GM12878 (cell line): Measurements from ENCODE around the gene OPRD1. TPM values are rescaled to one million over a fixed set of nuclear protein-coding genes. Genes with fewer than 3 reads are reported as not detected.

ENCODE experiments used
- ATAC-seq: fragments of 200-7000 bp; cut with Tn5 transposase; 3 replicates; pipeline ENCODE4 v1.9.1; 2020; ENCODE audit warnings: mild to moderate bottlenecking, moderate library complexity
- BruUV-seq: library from RNA; stranded (reverse); fragments of 400-500 nt; replicated peaks from 2 replicates; lab custom pipeline; 2021; lab: Mats Ljungman, UMichigan
- CTCF ChIA-PET: fragments of 300-600 bp; sonication (Branson Sonifier 250); formaldehyde crosslinking; extraction: SDS; loops from one replicate; lab custom pipeline; 2021; ENCODE audit warnings: inconsistent platforms; lab: Yijun Ruan, JAX
- POLR2A ChIA-PET: fragments of 350-600 bp; formaldehyde crosslinking; extraction: SDS; loops from one replicate; lab custom pipeline; 2021; ENCODE audit warnings: inconsistent platforms; lab: Charles Lee
- RAD21 ChIA-PET: fragments of 300-600 bp; sonication (Branson Sonifier 250); formaldehyde crosslinking; loops from one replicate; lab custom pipeline; 2023; ENCODE audit warnings: antibody characterized with exemption; ENCODE audit not compliant: unreplicated experiment; lab: Charles Lee
- SMC1A ChIA-PET: fragments of 300-600 bp; sonication (Branson Sonifier 250); formaldehyde crosslinking; loops from one replicate; lab custom pipeline; 2023; ENCODE audit not compliant: unreplicated experiment, uncharacterized antibody; lab: Charles Lee
- DNase-seq: peaks from one replicate; pipeline ENCODE4 v3.0.0-alpha.2; 2011; ENCODE audit warnings: low read depth, low spot score
- FAIRE-seq: peaks from 3 replicates; lab custom pipeline; 2011; peaks lifted over from hg19 to GRCh38; lab: Jason Lieb, UNC
- H2AFZ ChIP-seq: 2 replicates; pipeline ENCODE4 v1.6.0; 2011; ENCODE audit warnings: low read depth, low read length, control low read depth; ENCODE audit not compliant: control insufficient read depth
- H3K27ac ChIP-seq: 2 replicates; pipeline ENCODE4 v1.5.1; 2011; ENCODE audit warnings: control low read depth; ENCODE audit not compliant: control insufficient read depth, insufficient read depth
- H3K27me3 ChIP-seq, 2 experiments: replicated peaks in 1 of 2; 2 replicates each; pipeline versions ENCODE4 v1.6.0 to v1.6.1; 2011; ENCODE audit warnings: low read length in 1 of 2; ENCODE audit not compliant: control insufficient read depth in 2 of 2, insufficient read depth in 2 of 2
- H3K36me3 ChIP-seq, 2 experiments: 2 replicates each; pipeline ENCODE4 v1.5.1; 2011; ENCODE audit warnings: low read length in 1 of 2; ENCODE audit not compliant: control insufficient read depth in 2 of 2, insufficient read depth in 2 of 2
- H3K4me1 ChIP-seq: 2 replicates; pipeline ENCODE4 v1.6.1; 2011; ENCODE audit warnings: mild to moderate bottlenecking, low read length, moderate library complexity, mixed read lengths; ENCODE audit not compliant: control insufficient read depth, insufficient read depth
- H3K4me2 ChIP-seq: 2 replicates; pipeline ENCODE4 v1.6.0; 2011; ENCODE audit warnings: control low read depth; ENCODE audit not compliant: control insufficient read depth, insufficient read depth
- H3K4me3 ChIP-seq: fragments of 200-600 bp; sonication (generic); 2 replicates; pipeline ENCODE4 v1.5.1; 2016
- H3K79me2 ChIP-seq: 2 replicates; pipeline ENCODE4 v1.6.0; 2011; ENCODE audit warnings: low read length; ENCODE audit not compliant: control insufficient read depth, insufficient read depth
- H3K9ac ChIP-seq: 2 replicates; pipeline ENCODE4 v1.8.0; 2011; ENCODE audit warnings: low read length, control low read depth, mixed read lengths; ENCODE audit not compliant: control insufficient read depth, insufficient read depth
- H3K9me3 ChIP-seq: replicated peaks from 3 replicates; pipeline ENCODE4 v1.5.1; 2011; ENCODE audit warnings: mild to moderate bottlenecking, low read length; ENCODE audit not compliant: control insufficient read depth, insufficient read depth
- H4K20me1 ChIP-seq: 2 replicates; pipeline ENCODE4 v1.6.0; 2011; ENCODE audit not compliant: control insufficient read depth, insufficient read depth
- BCL11A ChIP-seq: IDR thresholded peaks from 2 replicates; pipeline ENCODE4 v1.6.1; 2011; ENCODE audit warnings: low read depth, low read length
- BMI1 ChIP-seq: fragments of 450-650 bp; IDR thresholded peaks from 2 replicates; pipeline ENCODE4 v1.6.1; 2016; ENCODE audit warnings: mild to moderate bottlenecking, moderate library complexity, borderline replicate concordance
- CHD4 ChIP-seq: fragments of 200-600 bp; sonication (generic); IDR thresholded peaks from 2 replicates; pipeline ENCODE4 v1.6.1; 2016; ENCODE audit warnings: mild to moderate bottlenecking
- EZH2 ChIP-seq: IDR thresholded peaks from 2 replicates; pipeline ENCODE4 v1.6.1; 2012; ENCODE audit warnings: low read depth, mild to moderate bottlenecking, control low read depth, inconsistent platforms, low read length, borderline replicate concordance; ENCODE audit not compliant: control insufficient read depth
- HDAC2 ChIP-seq: fragments of 200-600 bp; sonication (generic); IDR thresholded peaks from 2 replicates; pipeline ENCODE4 v1.6.1; 2017
- MEF2A ChIP-seq: IDR thresholded peaks from 2 replicates; pipeline ENCODE4 v1.6.1; 2011; ENCODE audit warnings: low read depth, mild to moderate bottlenecking, low read length, moderate library complexity; ENCODE audit not compliant: insufficient read depth
- MEF2B ChIP-seq: fragments of 450-650 bp; IDR thresholded peaks from 2 replicates; pipeline ENCODE4 v1.6.1; 2018; ENCODE audit warnings: mild to moderate bottlenecking, moderate library complexity; ENCODE audit not compliant: partially characterized antibody, poor library complexity, severe bottlenecking
- SIX5 ChIP-seq: IDR thresholded peaks from 2 replicates; pipeline ENCODE4 v1.6.1; 2011; ENCODE audit warnings: mild to moderate bottlenecking, low read depth, low read length, moderate library complexity; ENCODE audit not compliant: severe bottlenecking
- TCF3 ChIP-seq: IDR thresholded peaks from 2 replicates; pipeline ENCODE4 v1.6.1; 2012; ENCODE audit warnings: low read depth, mild to moderate bottlenecking, low read length, borderline replicate concordance; ENCODE audit not compliant: insufficient read depth
- ZBTB40 ChIP-seq: fragments of 450-650 bp; IDR thresholded peaks from 2 replicates; pipeline ENCODE4 v1.6.1; 2016; ENCODE audit warnings: mild to moderate bottlenecking, moderate library complexity, borderline replicate concordance
- ZNF384 ChIP-seq: IDR thresholded peaks from 2 replicates; pipeline ENCODE4 v1.6.1; 2012; ENCODE audit warnings: low read depth, mild to moderate bottlenecking, low read length, improper control_type of control experiment, borderline replicate concordance
- WGBS: methylation state at CpG from one replicate; pipeline ENCODE4 v1.1.6; 2016; ENCODE audit warnings: low lambda C conversion rate; ENCODE audit not compliant: insufficient replicate concordance, insufficient coverage; ENCODE audit errors: missing lambda C conversion rate; 5-methylcytosine and 5-hydroxymethylcytosine counted together
- in situ Hi-C: fragments of 300-500 bp; cut with MboI; formaldehyde crosslinking; loops from 9 replicates; pipeline ENCODE4 v1.14.3; 2018; ENCODE audit warnings: mixed read lengths
- intact Hi-C: fragments of 100-400 bp; cut with micrococcal nuclease; formaldehyde crosslinking; loops from one replicate; pipeline ENCODE4 v1.14.2; 2022; ENCODE audit not compliant: unreplicated experiment
- polyA plus RNA-seq, 11 experiments: library from polyadenylated mRNA; depleted of rRNA in 4 of 11; unstranded in 6 of 11; stranded (reverse) in 5 of 11; fragments of >200 nt; fragmentation: Nextera tagmentation in 4 of 11; fragmentation: Illumina TruSeq in 1 of 11; extraction: Ambion mirVana in 4 of 11; extraction: Trizol in 1 of 11; gene quantifications; 1 replicate in 1 of 11; 2 replicates in 10 of 11; pipeline versions ENCODE4 v1.2.1 to v1.2.3, GENCODE V29; 2011 to 2016; ENCODE audit warnings: inconsistent platforms in 2 of 11, missing spikeins in 2 of 11, low read depth in 1 of 11
- total RNA-seq, 4 experiments: library from RNA; depleted of rRNA in 3 of 4; stranded (reverse); fragments of >200 nt in 3 of 4; fragmentation: Illumina TruSeq in 1 of 4; extraction: Trizol in 1 of 4; gene quantifications; 2 replicates each; pipeline versions ENCODE4 v1.2.1 to v1.2.3, GENCODE V29; 2013 to 2021

OPRD1 gene
- total and polyA plus RNA-seq, 10 of the 15 experiments (the other 5 are each of a cell fraction or from before 2014, with no cell fraction given), result 0.02 TPM; not detected in 8

DNA sequence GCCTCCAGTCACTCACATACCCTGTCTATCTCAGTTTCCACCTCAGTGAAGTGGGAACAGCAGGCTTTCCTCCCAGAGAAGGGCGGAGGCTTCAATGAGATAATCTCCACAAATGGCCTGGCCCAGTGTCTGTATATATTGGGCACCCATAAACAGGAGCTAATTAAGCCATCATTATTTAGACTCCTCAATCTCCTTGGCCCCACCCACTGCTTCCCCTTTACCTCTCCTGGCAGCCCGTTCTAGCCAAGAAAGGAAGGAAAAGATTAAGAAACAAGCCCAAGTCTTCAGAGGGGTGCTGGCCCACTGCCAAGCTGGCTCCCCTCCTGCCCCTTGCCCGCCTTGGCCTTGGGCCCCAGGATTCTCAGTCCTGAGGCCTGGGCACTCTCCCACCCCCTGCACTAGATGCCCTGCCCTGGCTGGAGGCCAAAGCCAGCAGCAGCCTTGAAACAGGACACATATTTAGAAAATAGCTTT, 86.5 kb downstream of the OPRD1 start:
- SMC1A ChIA-PET, result interaction anchor here (2.9 kb wide), 1 partner anchor 135 kb away, joined by 15 read pairs; no protein-coding TSS in a partner anchor

DNA sequence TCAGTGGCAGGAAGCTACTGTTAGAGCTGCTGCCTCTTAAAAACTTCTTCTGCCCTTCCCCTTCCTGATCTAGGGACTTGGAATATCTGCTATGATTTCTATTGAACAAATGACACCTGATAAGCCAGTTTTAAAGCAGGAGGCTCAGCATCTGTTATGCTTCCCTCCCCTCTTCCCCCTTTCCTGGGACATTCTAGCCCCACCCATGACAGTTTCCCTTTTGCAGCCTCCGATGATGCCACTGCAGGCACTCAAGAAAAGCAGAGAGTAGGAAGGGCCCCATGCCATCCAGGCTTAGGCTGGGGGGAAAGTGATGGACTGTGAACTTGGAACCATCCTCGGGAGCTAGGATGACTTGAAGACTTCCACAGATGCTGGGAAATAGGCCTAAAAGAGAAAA, 87.3 kb downstream of the OPRD1 start:
- Histone ChIP-seq H3K36me3 (no peaks in the 10 kb centered on the region), H3K9ac (no peak overlapping the region), H4K20me1 (no peaks in the 10 kb centered on the region), H3K27ac (no peak overlapping the region), H3K9me3 (no peaks in the 10 kb centered on the region; the same call in 2 of the 3 replicates), H3K79me2 (no peaks in the 10 kb centered on the region), H3K4me1 (no peaks in the 10 kb centered on the region), H3K4me2 (no peak overlapping the region), H2AFZ (no peak overlapping the region), H3K27me3 (no peaks in the 10 kb centered on the region), H3K4me3 (no peak overlapping the region)
- SMC1A ChIA-PET, result interaction anchor here (1.2 to 2.9 kb wide), 5 partner anchors 9 to 134 kb away, joined by 3 to 15 read pairs (median 5); no protein-coding TSS in a partner anchor
- DNase-seq (no peak), FAIRE-seq (no peak), ATAC-seq (no peak)
- no TSS peak for BruUV-seq
- RAD21 ChIA-PET, result interaction anchor here (0.8 to 1.1 kb wide), 4 partner anchors 15 to 28 kb away, joined by 3 to 4 read pairs (median 3); partner anchors contain the start of gene EPB41
- POLR2A ChIA-PET, result interaction anchor here (0.6 kb wide), 1 partner anchor 22 kb away, joined by 3 read pairs; no protein-coding TSS in a partner anchor
- CTCF ChIA-PET, result interaction anchor here (1.0 to 3.7 kb wide), 6 partner anchors 8 to 134 kb away, joined by 3 to 17 read pairs (median 4); no protein-coding TSS in a partner anchor
- in situ Hi-C loops, result no loop called here
- intact Hi-C loops, result no loop called here
- WGBS, result 42% methylated on average over 2 of the region's 2 CpGs
- no peak for TF ChIP-seq MEF2A
- no peak for TF ChIP-seq CHD4
- TF ChIP-seq TCF3, result no peak
- no peak for TF ChIP-seq BCL11A
- no peak for TF ChIP-seq SIX5
- TF ChIP-seq MEF2B, result no peak
- no peak for TF ChIP-seq ZBTB40

More for the DNA sequence above, 86.5 kb downstream of the OPRD1 start:
- BruUV-seq, result no TSS peak
- H3K27me3 ChIP-seq, result no peaks in the 10 kb centered on the region
- no peaks in the 10 kb centered on the region for H3K9me3 ChIP-seq
- no peak for FAIRE-seq
- H3K4me1 ChIP-seq, result no peaks in the 10 kb centered on the region
- ChIA-PET POLR2A (interaction anchor here (0.5 to 0.7 kb wide), 2 partner anchors 24 to 60 kb away, joined by 3 to 6 read pairs; no protein-coding TSS in a partner anchor), RAD21 (interaction anchor here (1.3 kb wide), 1 partner anchor 14 kb away, joined by 4 read pairs; no protein-coding TSS in a partner anchor)
- no peak overlapping the region for H3K27ac ChIP-seq
- no peak overlapping the region for H3K4me2 ChIP-seq
- in situ Hi-C loops (no loop called here), intact Hi-C loops (no loop called here)
- 69% methylated on average over 3 of the region's 3 CpGs for WGBS
- no peaks in the 10 kb centered on the region for H4K20me1 ChIP-seq
- H3K4me3 ChIP-seq, result no peak overlapping the region
- no peaks in the 10 kb centered on the region for H3K79me2 ChIP-seq
- no peak for DNase-seq
- TF ChIP-seq EZH2 (no peak), BMI1 (no peak), ZNF384 (no peak), HDAC2 (no peak)
- TF ChIP-seq, all 136 proteins: peak for 0
- Histone ChIP-seq H3K36me3 (no peaks in the 10 kb centered on the region), H2AFZ (no peak overlapping the region), H3K9ac (no peak overlapping the region)
- no peak for ATAC-seq
- CTCF ChIA-PET, result interaction anchor here (1.4 to 3.7 kb wide), 2 partner anchors 11 to 135 kb away, joined by 3 to 17 read pairs; no protein-coding TSS in a partner anchor
